Subcutaneous abdominal adipose tissue (tissue), 5 donors: Measurements from ENCODE around the gene TTF2.

Experiments used
- H3K27ac ChIP-seq: one replicate; pipeline ENCODE4 v1.7.0; 2013; ENCODE audit warnings: low read depth, mild to moderate bottlenecking, inconsistent platforms, low read length, moderate library complexity
- H3K27me3 ChIP-seq, 5 donors: one replicate each; pipeline ENCODE4 v1.7.0; 2013; ENCODE audit warnings: low read length in 5 of 5, inconsistent platforms in 1 of 5; ENCODE audit not compliant: control insufficient read depth in 5 of 5, insufficient read depth in 4 of 5
- H3K36me3 ChIP-seq, 5 donors: one replicate each; pipeline ENCODE4 v1.7.0; 2013; ENCODE audit warnings: low read length in 5 of 5; ENCODE audit not compliant: control insufficient read depth in 5 of 5, insufficient read depth in 5 of 5
- H3K4me1 ChIP-seq, 5 donors: one replicate each; pipeline ENCODE4 v1.7.0; 2013; ENCODE audit warnings: low read length in 5 of 5, mild to moderate bottlenecking in 3 of 5, moderate library complexity in 1 of 5; ENCODE audit not compliant: control insufficient read depth in 5 of 5, insufficient read depth in 5 of 5
- H3K4me3 ChIP-seq, 5 donors: one replicate each; pipeline ENCODE4 v1.7.0; 2013; ENCODE audit warnings: low read length in 5 of 5, low read depth in 1 of 5
- H3K9ac ChIP-seq, 5 donors: one replicate each; pipeline ENCODE4 v1.7.0; 2013; ENCODE audit warnings: low read length in 5 of 5, mild to moderate bottlenecking in 4 of 5, moderate library complexity in 3 of 5
- H3K9me3 ChIP-seq, 5 donors: one replicate each; pipeline ENCODE4 v1.7.0; 2013; ENCODE audit warnings: low read length in 5 of 5; ENCODE audit not compliant: control insufficient read depth in 5 of 5
- donor health status: healthy.
- donor health status: healthy.
- donor health status: healthy.
- donor health status: healthy.
- donor health status: healthy.

TTF2 gene

DNA sequence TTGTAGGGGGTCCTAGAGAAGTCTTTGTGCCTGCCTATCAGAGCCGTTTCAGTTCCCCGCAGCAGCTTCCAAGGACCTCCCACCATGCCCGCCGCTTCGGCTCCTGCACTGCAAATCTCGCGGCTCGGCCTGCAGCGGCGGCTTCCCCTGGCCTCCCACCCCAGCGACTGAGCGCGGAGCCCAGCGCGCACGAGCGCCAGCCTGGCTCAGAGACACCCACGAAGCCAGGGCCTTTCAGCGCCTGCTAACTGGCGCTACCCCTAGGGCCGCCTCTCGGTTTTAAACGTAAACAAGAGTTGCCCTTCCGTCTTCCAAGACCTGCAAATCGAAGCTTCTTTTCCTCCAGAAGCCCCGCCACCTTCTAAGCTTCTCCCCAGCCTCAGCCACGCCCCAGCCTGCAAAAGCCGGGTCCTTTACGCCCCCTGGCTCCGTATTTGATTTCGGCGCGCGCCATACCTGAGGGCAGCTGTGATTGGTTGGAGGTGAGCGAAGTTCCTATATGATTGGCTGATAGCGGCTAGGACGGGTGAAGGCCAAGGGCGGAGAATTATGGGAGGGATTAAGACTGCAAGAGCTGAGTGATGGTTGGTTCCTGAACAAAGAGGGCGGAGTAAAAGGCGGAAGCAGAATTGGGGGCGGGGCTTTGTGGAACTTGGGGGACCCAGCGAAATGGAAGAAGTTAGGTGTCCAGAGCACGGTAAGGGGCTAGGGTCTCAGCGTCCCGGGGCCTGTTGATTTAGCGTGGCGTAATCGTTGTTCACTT, at the start of gene TTF2:
Gene TTF2, plus strand, starts transcription at position 649 of the 763 bp plus-strand sequence. Its CDS starts 21 bp downstream, at position 670.
- H3K4me1 ChIP-seq: peaks cover 3 to 19% (median 13%) of the 10 kb centered on the region in 5 donors
- peak within 1 kb of the TSS; percentile 87 to 97 (median 92) for H3K4me3 ChIP-seq
- H3K27me3 ChIP-seq: no peaks in the 10 kb centered on the region
- H3K36me3 ChIP-seq: peaks cover 0 to 5% (median 0%) of the 10 kb centered on the region in 5 donors
- H3K9ac ChIP-seq: peak within 1 kb of the TSS in 4 of 5 donors; percentile 65 to 85 (median 81)
- no peaks in the 10 kb centered on the region for H3K9me3 ChIP-seq
- H3K27ac ChIP-seq: peak within 1 kb of the TSS; percentile 60

DNA sequence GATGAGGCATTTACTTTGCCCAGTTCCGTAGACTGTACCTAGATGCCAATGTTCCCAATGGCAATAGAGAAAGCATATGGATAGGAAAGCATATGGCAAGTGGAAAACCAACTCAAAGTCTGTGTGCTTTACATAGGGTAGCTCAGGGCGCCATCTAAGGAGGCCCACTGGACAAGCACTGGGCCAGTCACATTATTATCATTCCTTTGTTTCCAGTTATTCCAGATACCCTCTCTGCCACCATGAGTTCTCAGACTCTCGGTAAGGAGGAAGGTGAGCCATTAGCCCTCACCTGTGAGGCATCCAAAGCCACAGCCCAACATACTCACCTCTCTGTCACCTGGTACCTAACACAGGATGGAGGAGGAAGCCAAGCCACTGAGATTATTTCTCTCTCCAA, 48.8 kb upstream of the TTF2 start:
- Histone ChIP-seq H3K27me3 (no peaks in the 10 kb centered on the region), H3K27ac (no peak overlapping the region), H3K4me1 (peaks cover 0 to 5% (median 4%) of the 10 kb centered on the region in 5 donors), H3K9ac (no peak overlapping the region), H3K36me3 (no peaks in the 10 kb centered on the region), H3K9me3 (no peaks in the 10 kb centered on the region), H3K4me3 (no peak overlapping the region)

DNA sequence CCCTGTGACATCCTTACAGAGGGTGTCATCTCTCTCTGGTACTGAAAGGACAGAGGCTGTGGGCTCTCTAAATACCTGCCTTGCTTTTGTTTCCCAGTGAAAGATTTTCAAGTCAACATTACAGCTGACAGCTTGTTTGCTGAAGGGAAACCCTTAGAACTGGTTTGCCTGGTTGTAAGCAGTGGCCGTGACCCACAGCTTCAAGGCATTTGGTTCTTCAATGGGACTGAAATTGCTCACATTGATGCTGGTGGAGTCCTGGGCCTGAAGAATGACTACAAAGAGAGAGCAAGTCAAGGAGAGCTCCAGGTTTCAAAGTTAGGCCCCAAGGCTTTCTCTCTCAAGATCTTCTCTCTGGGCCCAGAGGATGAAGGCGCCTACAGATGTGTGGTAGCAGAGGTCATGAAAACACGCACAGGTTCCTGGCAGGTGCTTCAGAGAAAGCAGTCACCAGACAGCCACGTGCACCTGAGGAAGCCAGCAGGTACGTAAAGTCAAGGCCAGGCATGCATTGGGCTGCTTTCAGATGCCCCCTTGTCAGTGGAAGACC, 46.7 kb upstream of the TTF2 start:
- no peaks in the 10 kb centered on the region for H3K27me3 ChIP-seq
- no peaks in the 10 kb centered on the region for H3K36me3 ChIP-seq
- no peaks in the 10 kb centered on the region for H3K9me3 ChIP-seq
- no peak overlapping the region for H3K4me3 ChIP-seq
- no peak overlapping the region for H3K27ac ChIP-seq
- H3K9ac ChIP-seq: no peak overlapping the region
- H3K4me1 ChIP-seq: no peaks in the 10 kb centered on the region

DNA sequence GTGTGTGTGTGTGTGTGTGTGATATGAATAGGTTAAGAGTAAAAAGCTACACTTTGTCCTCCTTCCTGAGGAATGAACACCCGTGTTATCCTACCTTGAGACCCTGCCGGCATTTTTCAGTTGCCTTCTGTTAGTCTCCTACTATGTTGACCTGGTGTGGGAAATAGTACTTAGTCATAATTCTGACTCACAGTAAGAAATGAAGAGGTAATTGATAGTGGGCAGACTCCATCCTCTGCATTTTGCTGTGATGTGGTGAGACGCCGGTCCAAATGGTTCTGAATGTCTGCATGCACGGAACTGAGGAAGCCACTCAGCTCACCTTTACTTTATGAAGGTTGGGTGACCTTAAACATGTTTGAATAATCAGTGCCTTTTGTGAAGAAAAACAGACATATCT, 45.9 kb upstream of the TTF2 start:
- no peak overlapping the region for H3K27ac ChIP-seq
- no peaks in the 10 kb centered on the region for H3K4me1 ChIP-seq
- no peak overlapping the region for H3K4me3 ChIP-seq
- H3K36me3 ChIP-seq: no peaks in the 10 kb centered on the region
- no peaks in the 10 kb centered on the region for H3K27me3 ChIP-seq
- no peaks in the 10 kb centered on the region for H3K9me3 ChIP-seq
- H3K9ac ChIP-seq: no peak overlapping the region

DNA sequence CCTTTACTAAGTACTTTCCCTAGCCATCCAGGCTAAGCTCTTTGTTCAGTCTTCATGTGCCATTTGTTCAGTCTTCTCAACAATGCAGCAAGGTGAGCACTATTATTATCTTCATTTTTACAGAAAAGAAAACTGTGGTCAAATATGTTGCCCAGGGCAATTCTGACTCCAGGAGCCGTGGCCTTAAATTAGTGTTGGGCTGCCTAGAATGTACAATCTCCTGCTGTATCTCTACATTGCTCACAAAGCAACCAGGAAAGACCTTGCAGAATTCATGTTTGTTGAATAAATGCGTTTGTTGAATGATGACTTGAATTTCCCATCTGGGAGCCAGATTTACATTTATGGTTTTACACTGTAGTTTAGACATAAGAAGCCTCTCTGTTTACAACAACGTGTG, 44.4 kb upstream of the TTF2 start:
- no peak overlapping the region for H3K27ac ChIP-seq
- no peak overlapping the region for H3K4me3 ChIP-seq
- H3K27me3 ChIP-seq: no peaks in the 10 kb centered on the region
- H3K4me1 ChIP-seq: no peaks in the 10 kb centered on the region
- H3K9ac ChIP-seq: no peak overlapping the region
- no peaks in the 10 kb centered on the region for H3K36me3 ChIP-seq
- H3K9me3 ChIP-seq: no peaks in the 10 kb centered on the region

DNA sequence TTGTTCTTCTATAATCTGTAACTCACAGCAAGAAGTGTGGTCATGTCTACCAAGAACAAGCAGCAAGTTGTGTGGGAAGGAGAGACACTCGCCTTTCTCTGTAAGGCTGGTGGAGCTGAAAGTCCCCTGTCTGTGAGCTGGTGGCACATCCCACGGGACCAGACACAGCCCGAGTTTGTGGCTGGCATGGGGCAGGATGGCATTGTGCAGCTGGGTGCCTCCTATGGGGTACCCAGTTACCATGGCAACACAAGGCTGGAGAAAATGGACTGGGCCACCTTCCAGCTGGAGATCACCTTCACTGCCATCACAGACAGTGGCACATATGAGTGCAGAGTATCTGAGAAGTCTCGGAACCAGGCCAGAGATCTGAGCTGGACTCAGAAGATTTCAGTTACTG, 43.1 kb upstream of the TTF2 start:
- Histone ChIP-seq H3K4me1 (no peaks in the 10 kb centered on the region), H3K4me3 (no peak overlapping the region), H3K27me3 (peaks cover 0 to 2% (median 0%) of the 10 kb centered on the region in 5 donors), H3K36me3 (no peaks in the 10 kb centered on the region), H3K9ac (no peak overlapping the region), H3K27ac (no peak overlapping the region), H3K9me3 (no peaks in the 10 kb centered on the region)

DNA sequence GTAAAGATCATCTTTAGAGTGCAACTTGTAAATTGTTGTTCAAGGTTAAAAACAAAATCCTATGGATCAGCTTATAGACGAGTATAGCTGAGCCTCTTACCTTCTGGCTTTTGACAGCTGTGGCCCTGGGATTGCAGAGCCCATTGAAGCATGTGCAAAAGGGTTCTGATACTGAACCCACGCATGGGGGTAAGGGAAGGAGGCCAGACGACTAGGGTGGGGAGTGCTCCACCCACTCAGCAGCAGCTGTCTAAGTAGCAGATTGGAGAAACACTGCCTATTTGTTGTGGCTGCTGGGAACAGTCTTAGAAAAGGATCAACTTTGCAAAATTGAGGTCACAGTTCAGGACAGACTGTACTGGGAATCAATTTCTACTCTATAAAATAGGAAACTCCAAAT, 42.5 kb upstream of the TTF2 start:
- Histone ChIP-seq H3K27ac (no peak overlapping the region), H3K36me3 (no peaks in the 10 kb centered on the region), H3K4me3 (no peak overlapping the region)

DNA sequence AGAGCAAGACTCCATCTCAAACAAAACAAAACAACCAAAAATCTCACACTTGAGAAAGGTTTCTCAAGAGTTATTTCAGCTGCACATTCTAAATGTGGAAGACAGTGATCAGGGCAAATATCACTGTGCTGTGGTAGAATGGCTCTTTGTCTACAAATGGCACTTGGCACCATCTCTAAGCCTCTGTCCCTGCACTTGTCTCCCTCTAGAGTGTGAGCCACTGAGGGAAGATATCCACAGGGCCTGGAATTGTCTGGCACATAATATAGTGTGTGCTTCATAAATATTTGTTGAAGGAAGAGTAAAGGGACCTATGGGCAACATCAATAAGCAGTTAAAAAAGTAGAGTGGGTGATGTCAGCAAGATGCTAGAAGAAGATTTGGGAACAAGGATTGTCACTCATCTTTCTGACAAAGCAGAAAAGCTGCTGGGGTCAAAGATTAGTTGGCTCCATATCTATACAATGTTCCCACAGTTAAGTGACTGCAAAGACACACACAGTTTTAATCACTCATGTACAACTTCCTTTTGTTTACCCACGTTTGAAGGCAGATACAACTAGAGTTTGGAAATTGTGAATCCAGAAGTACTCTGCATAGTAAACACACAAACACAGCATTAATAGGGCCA, 39.5 kb upstream of the TTF2 start:
- no peaks in the 10 kb centered on the region for H3K36me3 ChIP-seq
- no peak overlapping the region for H3K27ac ChIP-seq
- no peaks in the 10 kb centered on the region for H3K9me3 ChIP-seq
- no peak overlapping the region for H3K4me3 ChIP-seq
- H3K4me1 ChIP-seq: no peaks in the 10 kb centered on the region
- H3K9ac ChIP-seq: no peak overlapping the region
- H3K27me3 ChIP-seq: peaks cover 0 to 5% (median 0%) of the 10 kb centered on the region in 5 donors

More for the DNA sequence above, 42.5 kb upstream of the TTF2 start:
- no peaks in the 10 kb centered on the region for H3K9me3 ChIP-seq
- H3K4me1 ChIP-seq: no peaks in the 10 kb centered on the region
- no peak overlapping the region for H3K9ac ChIP-seq
- peaks cover 0 to 5% (median 0%) of the 10 kb centered on the region in 5 donors for H3K27me3 ChIP-seq

DNA sequence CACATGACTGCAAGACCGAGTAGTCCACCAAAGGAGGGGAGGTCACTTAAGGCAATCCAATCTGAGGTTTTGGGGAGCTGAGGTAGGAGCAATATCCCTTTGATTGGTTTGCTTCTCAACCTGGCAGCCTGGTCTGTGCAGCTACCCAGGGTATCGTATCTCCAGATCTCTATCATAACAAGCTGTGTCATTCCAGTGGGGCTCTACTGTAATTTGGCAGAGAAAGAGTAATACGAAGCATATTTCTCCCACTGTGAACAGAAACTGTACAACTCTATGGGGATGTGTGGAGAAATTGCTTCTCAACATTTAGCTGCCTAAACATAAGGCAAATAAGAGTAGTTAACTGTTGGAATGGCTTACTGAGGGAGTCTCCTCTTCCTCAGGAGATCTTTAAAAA, 38.0 kb upstream of the TTF2 start:
- H3K27me3 ChIP-seq: peaks cover 0 to 5% (median 0%) of the 10 kb centered on the region in 5 donors
- no peak overlapping the region for H3K4me3 ChIP-seq
- no peak overlapping the region for H3K27ac ChIP-seq
- no peaks in the 10 kb centered on the region for H3K36me3 ChIP-seq
- no peak overlapping the region for H3K9ac ChIP-seq
- peaks cover 0 to 11% (median 0%) of the 10 kb centered on the region in 5 donors for H3K4me1 ChIP-seq
- H3K9me3 ChIP-seq: no peaks in the 10 kb centered on the region

DNA sequence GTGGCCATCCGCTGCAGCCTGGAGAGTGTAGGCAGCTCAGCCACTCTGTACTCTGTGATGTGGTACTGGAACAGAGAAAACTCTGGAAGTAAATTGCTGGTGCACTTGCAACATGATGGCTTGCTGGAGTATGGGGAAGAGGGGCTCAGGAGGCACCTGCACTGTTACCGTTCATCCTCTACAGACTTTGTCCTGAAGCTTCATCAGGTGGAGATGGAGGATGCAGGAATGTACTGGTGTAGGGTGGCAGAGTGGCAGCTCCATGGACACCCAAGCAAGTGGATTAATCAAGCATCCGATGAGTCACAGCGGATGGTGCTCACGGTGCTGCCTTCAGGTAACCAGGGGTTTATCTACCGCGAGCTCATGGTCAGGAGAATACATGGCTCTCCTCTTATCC, 34.6 kb upstream of the TTF2 start:
- no peak overlapping the region for H3K4me3 ChIP-seq
- H3K27me3 ChIP-seq: peaks cover 0 to 5% (median 0%) of the 10 kb centered on the region in 5 donors
- H3K9me3 ChIP-seq: no peaks in the 10 kb centered on the region
- no peaks in the 10 kb centered on the region for H3K36me3 ChIP-seq
- H3K4me1 ChIP-seq: peaks cover 0 to 11% (median 0%) of the 10 kb centered on the region in 5 donors
- no peak overlapping the region for H3K9ac ChIP-seq
- H3K27ac ChIP-seq: no peak overlapping the region
